Gastrocnemius medialis (tissue), 4 donors: ENCODE results near the gene H2BK1.

Source experiments
- CTCF ChIP-seq, 5 experiments: fragments of 450-650 bp in 3 of 5; fragments of 200-600 bp in 2 of 5; sonication (generic) in 2 of 5; IDR thresholded peaks in 4 of 5; conservative IDR thresholded peaks in 1 of 5; 1 replicate in 4 of 5; 2 replicates in 1 of 5; pipeline ENCODE4 v1.5.1; 2016 to 2019; ENCODE audit warnings: antibody characterized with exemption in 5 of 5, mild to moderate bottlenecking in 3 of 5, moderate library complexity in 3 of 5
- POLR2A ChIP-seq, 2 donors: fragments of 450-650 bp; IDR thresholded peaks; one replicate each; pipeline ENCODE4 v1.6.1; 2017; ENCODE audit warnings: antibody characterized with exemption in 2 of 2, mild to moderate bottlenecking in 2 of 2, moderate library complexity in 2 of 2

- TF ChIP-seq CTCF (IDR thresholded peaks at IDR 0.05 in 4 of 5, conservative IDR thresholded peaks at IDR 0.05 in 1 of 5) (no peak), POLR2A (IDR thresholded peaks at IDR 0.05) (no peak)
Observed at GRCh38 chr7:151195616-151196450, 14.5 kb downstream of the H2BK1 start.
